A549 (cell line): ENCODE data around the gene CACNA1G. TPM values are rescaled to one million over a fixed set of nuclear protein-coding genes. Genes with fewer than 3 reads are reported as not detected.

Experiments
- ATAC-seq, 2 experiments: fragments of 200-7000 bp in 1 of 2; fragments of >200 bp in 1 of 2; cut with Nextera tagmentation in 1 of 2; cut with Tn5 transposase in 1 of 2; 3 replicates each; pipeline versions ENCODE4 v1.8.0 to v1.9.1; 2018 to 2020; ENCODE audit warnings: mild to moderate bottlenecking in 1 of 2, moderate library complexity in 1 of 2
- CTCF ChIA-PET: fragments of 300-600 bp; sonication (Branson Sonifier 250); formaldehyde crosslinking; extraction: SDS; loops from one replicate; lab custom pipeline; 2021; ENCODE audit warnings: antibody characterized with exemption, inconsistent platforms; lab: Yijun Ruan, JAX
- POLR2A ChIA-PET: fragments of 350-600 bp; formaldehyde crosslinking; extraction: SDS; loops from one replicate; lab custom pipeline; 2021; ENCODE audit warnings: antibody characterized with exemption, inconsistent platforms; lab: Yijun Ruan, JAX
- DNase-seq, 2 experiments: peaks; one replicate each; pipeline versions ENCODE4 v3.0.0 to v3.0.0-alpha.2; 2011 to 2016; ENCODE audit warnings: low read depth in 1 of 2, low spot score in 1 of 2
- FAIRE-seq: peaks from 2 replicates; lab custom pipeline; 2011; peaks lifted over from hg19 to GRCh38; lab: Jason Lieb, UNC
- H3K27ac ChIP-seq, 2 experiments: fragments of >200 bp; sonication (Bioruptor Twin); formaldehyde crosslinking; 3 replicates each; pipeline ENCODE4 v1.5.1; 2016 to 2017
- H3K4me1 ChIP-seq: fragments of >200 bp; sonication (Bioruptor Twin); formaldehyde crosslinking; 3 replicates; pipeline ENCODE4 v1.6.1; 2016
- H3K4me2 ChIP-seq: fragments of >200 bp; sonication (Bioruptor Twin); formaldehyde crosslinking; 3 replicates; pipeline ENCODE4 v1.6.1; 2016
- H3K4me3 ChIP-seq: fragments of >200 bp; sonication (Bioruptor Twin); formaldehyde crosslinking; 3 replicates; pipeline ENCODE4 v1.5.1; 2016
- H3K9me3 ChIP-seq: fragments of >200 bp; sonication (Bioruptor Twin); formaldehyde crosslinking; 3 replicates; pipeline ENCODE4 v1.6.1; 2016
- ATOH8 ChIP-seq: fragments of 250-450 bp; sonication (Bioruptor Pico); IDR thresholded peaks from 2 replicates; pipeline ENCODE4 v1.5.0; 2020; ENCODE audit warnings: low read depth, mild to moderate bottlenecking, moderate library complexity
- BCL3 ChIP-seq: fragments of >200 bp; sonication (Bioruptor Twin); formaldehyde crosslinking; IDR thresholded peaks from 3 replicates; pipeline ENCODE4 v1.6.1; 2016
- CBX8 ChIP-seq: fragments of 200-600 bp; sonication (generic); IDR thresholded peaks from 2 replicates; pipeline ENCODE4 v1.6.1; 2016
- CHD4 ChIP-seq: fragments of 200-600 bp; sonication (generic); IDR thresholded peaks from 2 replicates; pipeline ENCODE4 v1.6.1; 2016; ENCODE audit warnings: antibody characterized with exemption, mild to moderate bottlenecking, borderline replicate concordance
- CTCF ChIP-seq: fragments of >200 bp; sonication (Bioruptor Twin); formaldehyde crosslinking; IDR thresholded peaks from 3 replicates; pipeline ENCODE4 v1.5.1; 2016
- EP300 ChIP-seq, 2 experiments: fragments of >200 bp; sonication (Bioruptor Twin); formaldehyde crosslinking; IDR thresholded peaks; 2 replicates in 1 of 2; 3 replicates in 1 of 2; pipeline ENCODE4 v1.6.1; 2016 to 2017
- ESRRA ChIP-seq: fragments of 150-350 bp; IDR thresholded peaks from 2 replicates; pipeline ENCODE4 v1.6.1; 2014; ENCODE audit warnings: mild to moderate bottlenecking, low read length, borderline replicate concordance
- FOXS1 ChIP-seq: fragments of 250-450 bp; sonication (Bioruptor Pico); IDR thresholded peaks from 2 replicates; pipeline ENCODE4 v1.5.0; 2020; ENCODE audit warnings: mild to moderate bottlenecking, moderate library complexity
- HDAC2 ChIP-seq: fragments of 200-600 bp; sonication (generic); IDR thresholded peaks from 2 replicates; pipeline ENCODE4 v1.6.1; 2016
- HES2 ChIP-seq: fragments of >200 bp; sonication (Bioruptor Twin); formaldehyde crosslinking; IDR thresholded peaks from 2 replicates; pipeline ENCODE4 v1.6.1; 2016
- HOXA7 ChIP-seq: fragments of 250-450 bp; sonication (Bioruptor Pico); IDR thresholded peaks from 2 replicates; pipeline ENCODE4 v1.5.0; 2020; ENCODE audit warnings: mild to moderate bottlenecking, moderate library complexity
- HOXB5 ChIP-seq: fragments of 250-450 bp; sonication (Bioruptor Pico); IDR thresholded peaks from 2 replicates; pipeline ENCODE4 v1.5.0; 2020; ENCODE audit warnings: mild to moderate bottlenecking, moderate library complexity
- JUN ChIP-seq, 2 experiments: fragments of >200 bp; sonication (Bioruptor Twin); formaldehyde crosslinking; IDR thresholded peaks; 2 replicates in 1 of 2; 3 replicates in 1 of 2; pipeline ENCODE4 v1.6.1; 2016 to 2017
- JUNB ChIP-seq: fragments of >200 bp; sonication (Bioruptor Twin); formaldehyde crosslinking; IDR thresholded peaks from 2 replicates; pipeline ENCODE4 v1.6.1; 2016
- NR3C1 ChIP-seq: fragments of >200 bp; sonication (Bioruptor Twin); formaldehyde crosslinking; IDR thresholded peaks from 3 replicates; pipeline ENCODE4 v1.6.1; 2017
- POLR2AphosphoS2 ChIP-seq: conservative IDR thresholded peaks from 2 replicates; pipeline ENCODE4 v1.6.1; 2012; ENCODE audit warnings: low read length, improper control_type of control experiment, inconsistent platforms
- RARB ChIP-seq: fragments of 250-450 bp; sonication (Bioruptor Pico); IDR thresholded peaks from 2 replicates; pipeline ENCODE4 v1.8.0; 2021; ENCODE audit warnings: mild to moderate bottlenecking, moderate library complexity
- SMC3 ChIP-seq: fragments of >200 bp; sonication (Bioruptor Twin); formaldehyde crosslinking; IDR thresholded peaks from 3 replicates; pipeline ENCODE4 v1.6.1; 2018; ENCODE audit warnings: inconsistent platforms
- TP53 ChIP-seq: fragments of 250-450 bp; sonication (Bioruptor Pico); IDR thresholded peaks from 2 replicates; pipeline ENCODE4 v1.5.0; 2021; ENCODE audit warnings: mild to moderate bottlenecking, moderate library complexity
- USF2 ChIP-seq: fragments of 450-650 bp; IDR thresholded peaks from 2 replicates; pipeline ENCODE4 v1.6.1; 2014; ENCODE audit warnings: antibody characterized with exemption
- ZFP36 ChIP-seq: fragments of 450-650 bp; IDR thresholded peaks from 2 replicates; pipeline ENCODE4 v1.6.1; 2014; ENCODE audit warnings: borderline replicate concordance; ENCODE audit not compliant: partially characterized antibody
- ZNF302 ChIP-seq: fragments of 250-450 bp; sonication (Bioruptor Pico); IDR thresholded peaks from 2 replicates; pipeline ENCODE4 v1.9.0; 2021; ENCODE audit warnings: inconsistent platforms, mild to moderate bottlenecking, moderate library complexity
- ZSCAN20 ChIP-seq: fragments of 250-450 bp; sonication (Bioruptor Pico); IDR thresholded peaks from 2 replicates; pipeline ENCODE4 v1.8.0; 2022; ENCODE audit warnings: mild to moderate bottlenecking, moderate library complexity
- WGBS: methylation state at CpG from one replicate; pipeline ENCODE4 v1.1.6; 2017; ENCODE audit errors: missing lambda C conversion rate; 5-methylcytosine and 5-hydroxymethylcytosine counted together
- polyA plus RNA-seq, 4 experiments: library from polyadenylated mRNA; depleted of rRNA in 3 of 4; stranded (reverse); fragments of >200 nt; fragmentation: RNase III in 1 of 4; extraction: RNeasy Plus Mini Kit Qiagen cat#74134 plus additional on column Dnase treatment in 1 of 4; gene quantifications; 2 replicates in 3 of 4; 3 replicates in 1 of 4; pipeline ENCODE4 v1.2.3, GENCODE V29; 2011 to 2017
- TF ChIP-seq, protein P1 (sequence below): fragments of 150-350 bp; IDR thresholded peaks from 2 replicates; pipeline ENCODE4 v1.6.1; 2014; ENCODE audit warnings: low read depth, mild to moderate bottlenecking, low read length
- TF ChIP-seq, protein P2 (sequence below): IDR thresholded peaks from 2 replicates; pipeline ENCODE4 v1.6.1; 2012

Gene CACNA1G
- polyA plus RNA-seq, 2 of the 4 experiments (the other 2 are of a cell fraction) = 4.0 to 8.9 TPM

DNA sequence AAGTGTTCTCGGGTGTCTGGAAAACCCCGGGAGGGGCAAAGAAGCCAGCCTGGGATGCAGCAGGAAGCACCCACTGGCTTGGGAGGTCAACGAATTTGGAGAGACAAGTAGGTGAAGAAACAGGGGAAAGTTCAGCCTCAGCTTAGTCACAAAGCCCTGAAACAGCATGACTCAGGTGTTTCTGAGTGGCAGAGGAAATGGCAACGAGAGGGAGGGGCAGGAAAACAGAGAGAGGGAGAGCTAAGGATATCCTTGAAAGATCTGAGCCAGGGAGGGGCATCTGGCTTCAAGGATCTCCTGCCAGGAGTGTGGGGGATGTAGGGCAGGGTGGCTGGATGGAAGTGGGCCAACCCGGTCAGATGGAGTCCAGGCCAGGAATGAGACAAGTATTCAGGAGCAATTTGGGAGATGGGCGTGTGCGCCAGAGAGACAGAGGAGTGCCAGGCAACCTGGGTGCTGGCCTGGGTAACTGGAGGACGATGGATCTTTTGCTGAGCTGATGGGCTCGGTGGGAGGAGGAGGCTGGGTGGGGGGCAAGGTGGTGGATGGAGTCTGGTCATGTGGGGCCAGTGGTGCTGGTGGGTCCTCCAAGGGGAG lies 101.4 kb downstream of the CACNA1G start (continued):
- TF ChIP-seq, protein P1, sequence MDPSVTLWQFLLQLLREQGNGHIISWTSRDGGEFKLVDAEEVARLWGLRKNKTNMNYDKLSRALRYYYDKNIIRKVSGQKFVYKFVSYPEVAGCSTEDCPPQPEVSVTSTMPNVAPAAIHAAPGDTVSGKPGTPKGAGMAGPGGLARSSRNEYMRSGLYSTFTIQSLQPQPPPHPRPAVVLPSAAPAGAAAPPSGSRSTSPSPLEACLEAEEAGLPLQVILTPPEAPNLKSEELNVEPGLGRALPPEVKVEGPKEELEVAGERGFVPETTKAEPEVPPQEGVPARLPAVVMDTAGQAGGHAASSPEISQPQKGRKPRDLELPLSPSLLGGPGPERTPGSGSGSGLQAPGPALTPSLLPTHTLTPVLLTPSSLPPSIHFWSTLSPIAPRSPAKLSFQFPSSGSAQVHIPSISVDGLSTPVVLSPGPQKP = no peak
- TF ChIP-seq HES2 (no peak), ATOH8 (CRISPR knock-in tag) (peak; percentile 84), HDAC2 (no peak), ESRRA (no peak), ZNF302 (CRISPR knock-in tag) (peak; percentile 87), EP300 (IDR thresholded peaks at IDR 0.05) (peak; percentile 96 to 98)
- TF ChIP-seq, protein P2, sequence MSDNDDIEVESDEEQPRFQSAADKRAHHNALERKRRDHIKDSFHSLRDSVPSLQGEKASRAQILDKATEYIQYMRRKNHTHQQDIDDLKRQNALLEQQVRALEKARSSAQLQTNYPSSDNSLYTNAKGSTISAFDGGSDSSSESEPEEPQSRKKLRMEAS = peak; percentile 94

DNA sequence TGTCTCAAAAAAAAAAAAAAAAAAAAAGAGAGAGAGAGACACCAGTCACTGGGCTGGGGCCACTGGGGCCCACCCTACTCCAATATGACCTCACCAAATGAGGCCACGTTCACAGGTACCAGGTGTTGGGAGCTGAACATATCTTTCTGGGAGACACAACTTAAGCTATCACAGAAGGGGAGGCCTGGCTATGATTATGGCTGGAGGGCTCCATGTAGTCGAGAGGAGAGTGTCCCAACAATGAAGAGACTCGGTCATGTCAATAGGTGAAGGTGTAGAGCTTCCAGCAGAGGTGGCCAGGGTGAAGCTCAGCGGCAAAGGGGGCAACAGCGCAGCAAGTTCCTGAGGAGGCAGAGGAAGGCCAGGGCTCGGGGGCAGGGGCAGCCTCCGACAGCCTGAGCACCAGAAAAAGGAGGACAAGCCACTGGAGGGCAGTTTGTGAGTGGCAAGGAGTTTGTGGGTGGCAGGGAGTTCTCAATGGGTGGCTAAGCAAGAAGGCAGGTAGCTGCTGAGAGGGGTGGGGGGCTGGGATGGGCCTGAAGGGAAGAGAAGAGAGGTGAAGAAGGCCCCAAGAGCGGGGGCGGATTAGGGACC lies 102.2 kb downstream of the CACNA1G start:
- peak overlapping the region; percentile 98 for H3K27ac ChIP-seq
- no peaks in the 10 kb centered on the region for H3K9me3 ChIP-seq
- H3K4me2 ChIP-seq = peak overlapping the region; percentile 64
- FAIRE-seq (no peak), ATAC-seq (no peak), DNase-seq (no peak)
- CTCF ChIA-PET = interaction anchor here (0.6 to 52.6 kb wide), 5 partner anchors 9 to 120 kb away, joined by 4 to 2097 read pairs (median 48); partner anchors contain the start of gene ABCC3
- H3K4me1 ChIP-seq = peaks cover 97% of the 10 kb centered on the region
- 0 out of 3 replicates have a peak overlapping the region, but pooled peaks have one; percentile 8 for H3K4me3 ChIP-seq
- 81% methylated on average over 9 of the region's 9 CpGs for WGBS
- POLR2A ChIA-PET = interaction anchor here (0.6 to 6.3 kb wide), 7 partner anchors 8 to 111 kb away, joined by 3 to 237 read pairs (median 23); partner anchors contain the start of gene ABCC3
- TF ChIP-seq JUNB (no peak), ATOH8 (CRISPR knock-in tag) (no peak), RARB (CRISPR knock-in tag) (no peak), FOXS1 (CRISPR knock-in tag) (no peak; the same call in 1 of the 2 replicates), CBX8 (no peak), USF2 (no peak), BCL3 (no peak), ZSCAN20 (CRISPR knock-in tag) (no peak), ZFP36 (no peak), HES2 (no peak), CTCF (no peak), TP53 (CRISPR knock-in tag) (no peak), SMC3 (no peak), JUN (IDR thresholded peaks at IDR 0.05) (no peak), HOXA7 (CRISPR knock-in tag) (peak; percentile 57; the same call in 1 of the 2 replicates), NR3C1 (no peak), HOXB5 (CRISPR knock-in tag) (0 out of 2 replicates have a peak, but pooled peaks have one; percentile 22), POLR2AphosphoS2 (no peak), CHD4 (no peak)
- TF ChIP-seq, protein P1 = no peak
